Activated CD4-positive, alpha-beta T cell treated with anti-CD3 and anti-CD28 coated beads, Interleukin-2, amount 10 ng/mL, durations not matched to agents 24 days and 14 days (primary cell): ENCODE data around the gene TFIP11. TPM values are rescaled to one million over a fixed set of nuclear protein-coding genes. Genes with fewer than 3 reads are reported as not detected.

ENCODE experiments used
- DNase-seq: peaks from one replicate; pipeline ENCODE4 v3.0.0; 2022
- H3K27ac Mint-ChIP-seq: one replicate; pipeline ENCODE4 v1.8.0; 2022; ENCODE audit warnings: mild to moderate bottlenecking, mixed read lengths
- H3K27me3 Mint-ChIP-seq: one replicate; pipeline ENCODE4 v1.8.0; 2022; ENCODE audit warnings: mixed read lengths
- H3K36me3 Mint-ChIP-seq: one replicate; pipeline ENCODE4 v1.8.0; 2022; ENCODE audit warnings: low read depth, mild to moderate bottlenecking, mixed read lengths
- H3K4me1 Mint-ChIP-seq: one replicate; pipeline ENCODE4 v1.8.0; 2021; ENCODE audit warnings: mixed read lengths
- H3K4me3 Mint-ChIP-seq: one replicate; pipeline ENCODE4 v1.8.0; 2022; ENCODE audit warnings: mild to moderate bottlenecking, moderate library complexity, mixed read lengths
- H3K9me3 Mint-ChIP-seq: one replicate; pipeline ENCODE4 v1.8.0; 2021; ENCODE audit warnings: mixed read lengths
- intact Hi-C: fragments of 100-400 bp; cut with micrococcal nuclease; formaldehyde crosslinking; loops from one replicate; pipeline ENCODE4 v1.15.1; 2023
- total RNA-seq: library from RNA; stranded (reverse); gene quantifications from 2 replicates; pipeline ENCODE4 v1.2.3, GENCODE V29; 2022

TFIP11 gene
- total RNA-seq, 1 donor from 2014 or later: 56.3 TPM

GRCh38 chr22:26484360-26484706, 27.9 kb downstream of the TFIP11 start:
- no peak for DNase-seq
- Mint-ChIP-seq H3K36me3 (peaks cover 30% of the 10 kb centered on the region), H3K4me1 (peaks cover 53% of the 10 kb centered on the region), H3K4me3 (peak overlapping the region; percentile 78), H3K27ac (peak overlapping the region; percentile 89), H3K27me3 (no peaks in the 10 kb centered on the region), H3K9me3 (no peaks in the 10 kb centered on the region)
- intact Hi-C loops: loop anchor here (5.0 kb wide), 1 partner anchor 1433 kb away; the partner anchor contains the start of gene PITPNB

DNA sequence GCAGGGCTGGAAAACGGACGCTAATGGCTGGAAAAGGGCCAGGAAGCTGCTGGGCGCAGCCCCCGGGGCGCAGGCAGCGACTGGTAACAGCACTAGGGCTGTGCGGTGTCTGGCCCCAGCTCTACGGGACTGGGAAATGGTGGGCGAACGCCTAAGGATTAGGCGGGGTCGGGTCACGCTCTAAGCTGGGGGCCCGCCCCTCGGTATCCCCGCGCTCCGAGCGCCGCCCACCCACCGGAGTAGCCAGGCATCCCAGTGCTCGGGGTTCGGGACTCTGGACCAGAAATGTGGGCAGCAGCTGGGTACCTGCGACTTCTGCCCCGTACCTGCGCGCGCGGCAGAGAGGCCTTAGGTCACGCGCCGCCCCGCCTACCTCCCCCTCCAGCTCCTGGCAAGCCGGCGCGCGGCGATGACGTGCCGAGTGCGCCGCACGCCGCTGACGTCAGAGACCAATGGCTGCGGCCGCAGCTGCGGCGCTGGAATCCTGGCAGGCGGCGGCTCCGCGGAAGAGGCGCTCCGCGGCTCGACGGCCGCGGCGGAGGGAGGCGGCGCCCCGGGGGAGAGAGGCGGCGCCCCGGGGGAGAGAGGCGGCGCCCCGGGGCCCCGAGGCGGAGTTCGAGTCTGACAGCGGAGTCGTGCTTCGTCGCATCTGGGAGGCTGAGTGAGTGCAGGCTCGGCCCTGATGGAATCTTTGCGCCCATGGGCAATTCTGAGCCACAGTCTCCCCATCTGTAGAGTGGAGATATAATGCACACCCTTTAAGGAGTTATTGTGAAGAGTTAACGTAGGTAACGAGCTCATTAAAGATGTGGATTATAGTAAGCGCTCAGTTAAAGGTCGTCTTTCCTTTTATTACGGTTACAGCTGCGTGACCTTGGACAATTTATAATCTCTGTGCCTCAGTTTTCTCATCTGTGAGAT, 28.6 kb downstream of the TFIP11 start, which contains the start of the genes HPS4 and SRRD:
Gene HPS4 (minus strand): TSS at position 345 of the 921 bp plus-strand sequence. CDS start 2,021 bp downstream, outside the sequence.
Gene SRRD (plus strand): TSS at position 439 of the 921 bp plus-strand sequence. CDS start 14 bp downstream, at position 453.
- intact Hi-C loops: loop anchor here (1.0 to 5.0 kb wide), 6 partner anchors 29 to 1434 kb away; partner anchors contain the start of genes PITPNB, TFIP11 and TPST2
- Mint-ChIP-seq H3K27me3 (no peaks in the 10 kb centered on the region), H3K9me3 (no peaks in the 10 kb centered on the region), H3K4me3 (peak within 1 kb of the TSS; percentile 78), H3K27ac (peak within 1 kb of the TSS; percentile 89), H3K4me1 (peaks cover 56% of the 10 kb centered on the region), H3K36me3 (peaks cover 29% of the 10 kb centered on the region)
- peak; percentile 98 for DNase-seq

DNA sequence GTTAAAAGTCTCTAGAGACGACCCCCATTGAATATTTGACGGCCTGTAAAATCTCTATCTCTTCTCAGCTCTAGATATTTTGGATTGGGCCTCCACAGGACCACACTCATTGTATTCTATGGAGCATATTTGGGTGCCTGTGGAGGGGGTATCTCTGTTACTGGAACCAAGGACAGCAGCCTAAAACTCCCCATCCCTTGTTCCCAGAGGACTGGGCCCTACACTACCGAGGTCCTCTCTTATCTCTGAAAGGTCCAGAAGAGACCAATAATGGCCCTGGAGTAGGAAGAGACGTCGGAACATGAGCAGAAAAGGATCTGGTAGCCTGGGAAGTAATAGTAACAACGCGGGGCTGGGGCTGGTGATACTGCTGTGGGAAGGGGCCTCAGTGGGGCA, 29.2 kb downstream of the TFIP11 start:
- DNase-seq: no peak
- Mint-ChIP-seq H3K27ac (peak overlapping the region; percentile 89), H3K4me1 (peaks cover 58% of the 10 kb centered on the region), H3K4me3 (peak overlapping the region; percentile 78), H3K9me3 (no peaks in the 10 kb centered on the region), H3K36me3 (peaks cover 28% of the 10 kb centered on the region), H3K27me3 (no peaks in the 10 kb centered on the region)
- intact Hi-C loops: loop anchor here (1.0 to 5.0 kb wide), 6 partner anchors 29 to 1434 kb away; partner anchors contain the start of genes PITPNB, TFIP11 and TPST2

DNA sequence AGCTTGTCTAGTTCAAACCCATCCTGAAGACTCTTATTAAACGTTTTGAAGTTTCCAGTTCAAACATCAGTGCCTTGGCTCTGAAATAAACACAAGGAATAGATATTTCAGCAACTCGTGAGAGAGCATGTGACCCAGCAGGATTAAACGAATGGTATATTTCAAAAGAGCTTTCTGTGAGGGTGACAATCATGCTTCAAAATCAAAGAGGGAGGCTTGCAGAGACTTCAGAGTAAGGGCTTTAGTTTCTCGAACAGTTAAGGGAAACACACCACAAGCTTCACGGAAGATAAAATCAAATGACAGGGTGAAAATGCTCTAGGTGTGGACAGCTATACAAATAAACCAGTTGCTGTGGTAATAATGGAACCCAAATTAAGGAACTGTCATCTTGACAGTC, 30.1 kb downstream of the TFIP11 start:
- intact Hi-C loops: loop anchor here (2.0 to 5.0 kb wide), 3 partner anchors 83 to 1435 kb away; partner anchors contain the start of gene PITPNB

DNA sequence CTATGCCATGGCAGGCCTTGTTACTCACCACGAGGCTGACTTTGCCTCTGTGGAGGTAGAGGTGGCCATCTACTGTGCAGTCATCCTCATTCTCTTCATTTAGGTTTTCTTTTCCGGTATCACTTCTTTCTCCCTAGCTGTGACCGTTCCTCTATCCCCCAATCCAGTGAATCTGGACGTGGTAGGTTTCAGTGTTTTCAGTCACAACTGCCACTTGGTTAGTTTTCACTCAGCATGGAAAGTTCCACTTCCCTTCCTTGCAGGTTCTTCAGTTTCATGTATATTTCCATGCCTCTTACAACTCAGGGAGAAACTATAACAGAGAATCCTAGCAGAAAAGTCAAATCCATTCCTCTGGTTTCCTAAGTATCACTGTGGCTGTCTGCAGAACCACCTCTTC, 30.6 kb downstream of the TFIP11 start:
- peaks cover 39% of the 10 kb centered on the region for H3K36me3 Mint-ChIP-seq
- intact Hi-C loops: loop anchor here (2.0 to 5.0 kb wide), 3 partner anchors 83 to 1436 kb away; partner anchors contain the start of gene PITPNB
- H3K4me3 Mint-ChIP-seq: peak overlapping the region; percentile 78
- no peaks in the 10 kb centered on the region for H3K9me3 Mint-ChIP-seq
- H3K4me1 Mint-ChIP-seq: peaks cover 71% of the 10 kb centered on the region
- peak overlapping the region; percentile 89 for H3K27ac Mint-ChIP-seq
- no peaks in the 10 kb centered on the region for H3K27me3 Mint-ChIP-seq
- DNase-seq: no peak

More for the DNA sequence above, 30.1 kb downstream of the TFIP11 start:
- peak overlapping the region; percentile 78 for H3K4me3 Mint-ChIP-seq
- peaks cover 36% of the 10 kb centered on the region for H3K36me3 Mint-ChIP-seq
- DNase-seq: no peak
- peaks cover 67% of the 10 kb centered on the region for H3K4me1 Mint-ChIP-seq
- no peaks in the 10 kb centered on the region for H3K9me3 Mint-ChIP-seq
- no peaks in the 10 kb centered on the region for H3K27me3 Mint-ChIP-seq
- peak overlapping the region; percentile 89 for H3K27ac Mint-ChIP-seq

- Mint-ChIP-seq H3K9me3 (no peaks in the 10 kb centered on the region), H3K4me1 (peaks cover 74% of the 10 kb centered on the region), H3K27ac (peak overlapping the region; percentile 89), H3K36me3 (peaks cover 41% of the 10 kb centered on the region), H3K27me3 (no peaks in the 10 kb centered on the region), H3K4me3 (peak overlapping the region; percentile 78)
- intact Hi-C loops: loop anchor here (5.0 kb wide), 1 partner anchor 1436 kb away; the partner anchor contains the start of gene PITPNB
- no peak for DNase-seq
These were observed 31.1 kb downstream of the TFIP11 start for GRCh38 chr22:26481112-26481693.

- intact Hi-C loops: loop anchor here (5.0 kb wide), 1 partner anchor 1437 kb away; the partner anchor contains the start of gene PITPNB
- Mint-ChIP-seq H3K27ac (peak overlapping the region; percentile 89), H3K27me3 (no peaks in the 10 kb centered on the region), H3K4me3 (peak overlapping the region; percentile 78), H3K9me3 (no peaks in the 10 kb centered on the region), H3K4me1 (peaks cover 71% of the 10 kb centered on the region), H3K36me3 (peaks cover 41% of the 10 kb centered on the region)
- DNase-seq: no peak
These were observed 31.7 kb downstream of the TFIP11 start for GRCh38 chr22:26480611-26480932.

DNA sequence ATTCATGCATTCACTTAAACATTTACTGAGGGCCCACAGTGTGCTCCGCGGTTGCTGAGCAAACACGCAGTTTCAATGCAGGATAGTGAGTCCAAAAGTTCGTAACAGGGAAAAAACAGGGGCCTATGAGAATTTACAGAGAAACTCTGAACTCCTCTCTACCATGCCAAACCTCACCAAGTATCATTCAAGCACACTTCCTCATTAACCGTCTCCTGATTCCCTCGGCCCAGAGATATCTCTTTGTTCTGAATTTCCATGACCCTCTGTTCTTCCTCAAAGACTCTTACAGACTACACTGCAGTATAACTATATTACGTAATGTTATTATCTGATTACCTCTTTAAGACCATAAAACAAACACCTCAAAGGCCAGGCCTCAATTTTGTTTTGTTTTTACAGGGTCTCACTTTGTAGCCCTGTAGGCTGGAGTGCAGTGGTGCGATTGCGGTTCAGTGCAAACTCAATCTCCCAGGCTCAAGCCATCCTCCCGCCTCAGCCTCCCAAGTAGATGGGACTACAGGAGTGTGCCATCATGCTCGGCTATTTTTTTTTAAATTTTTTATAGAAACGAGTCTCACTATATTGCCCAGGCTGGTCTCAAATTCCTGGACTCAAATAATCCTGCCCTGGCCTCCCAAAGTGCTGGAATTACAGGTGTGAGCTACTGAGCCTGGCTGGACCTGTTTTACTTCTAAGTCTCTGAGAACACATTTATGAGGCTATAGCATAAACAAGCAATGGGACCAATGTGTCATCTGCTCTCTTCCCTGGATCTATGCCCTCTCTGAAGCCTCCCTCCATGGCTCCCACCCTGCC, 32.3 kb downstream of the TFIP11 start:
- H3K9me3 Mint-ChIP-seq: no peaks in the 10 kb centered on the region
- peaks cover 66% of the 10 kb centered on the region for H3K4me1 Mint-ChIP-seq
- peaks cover 42% of the 10 kb centered on the region for H3K36me3 Mint-ChIP-seq
- DNase-seq: no peak
- intact Hi-C loops: loop anchor here (5.0 kb wide), 1 partner anchor 1437 kb away; the partner anchor contains the start of gene PITPNB
- no peaks in the 10 kb centered on the region for H3K27me3 Mint-ChIP-seq
- H3K27ac Mint-ChIP-seq: peak overlapping the region; percentile 89
- peak overlapping the region; percentile 78 for H3K4me3 Mint-ChIP-seq

DNA sequence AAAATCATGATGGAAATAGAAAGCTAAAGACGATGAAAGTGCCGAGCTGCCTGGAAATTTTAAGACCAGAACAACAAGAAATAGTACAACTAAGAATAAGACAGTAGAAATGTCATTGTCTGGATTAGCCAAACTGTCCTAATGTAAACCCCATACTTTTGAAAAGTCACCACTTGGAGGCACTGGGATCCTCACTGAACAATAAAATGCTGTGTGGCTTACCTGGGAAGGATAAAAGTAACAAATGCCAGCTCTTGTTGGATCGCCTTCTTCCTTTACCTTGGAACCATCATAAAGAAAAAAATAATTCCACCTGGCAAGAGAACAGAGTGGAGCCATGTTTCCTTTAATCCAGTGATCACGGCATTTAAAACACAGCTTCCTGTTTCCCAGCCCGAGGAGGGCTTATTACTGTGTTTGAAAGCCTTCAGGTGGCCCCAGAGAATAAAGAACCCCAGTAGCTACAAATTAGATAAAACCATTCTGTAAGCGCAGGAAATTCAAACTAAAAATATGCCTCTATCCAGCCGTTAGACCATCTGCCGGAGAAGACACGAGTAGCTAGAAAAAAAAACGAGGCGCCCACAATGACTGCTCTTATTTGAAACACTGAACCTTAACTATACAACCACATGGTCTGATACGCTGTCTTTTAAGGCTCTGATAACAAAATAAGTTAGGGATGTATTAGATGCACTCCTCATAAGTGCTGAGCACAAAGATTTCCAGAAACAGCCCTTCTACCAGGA, 33.1 kb downstream of the TFIP11 start:
- peaks cover 48% of the 10 kb centered on the region for H3K36me3 Mint-ChIP-seq
- peak; percentile 63 for DNase-seq
- peaks cover 66% of the 10 kb centered on the region for H3K4me1 Mint-ChIP-seq
- H3K27me3 Mint-ChIP-seq: no peaks in the 10 kb centered on the region
- peak overlapping the region; percentile 89 for H3K27ac Mint-ChIP-seq
- H3K9me3 Mint-ChIP-seq: no peaks in the 10 kb centered on the region
- intact Hi-C loops: no loop called here
- peak overlapping the region; percentile 78 for H3K4me3 Mint-ChIP-seq

DNA sequence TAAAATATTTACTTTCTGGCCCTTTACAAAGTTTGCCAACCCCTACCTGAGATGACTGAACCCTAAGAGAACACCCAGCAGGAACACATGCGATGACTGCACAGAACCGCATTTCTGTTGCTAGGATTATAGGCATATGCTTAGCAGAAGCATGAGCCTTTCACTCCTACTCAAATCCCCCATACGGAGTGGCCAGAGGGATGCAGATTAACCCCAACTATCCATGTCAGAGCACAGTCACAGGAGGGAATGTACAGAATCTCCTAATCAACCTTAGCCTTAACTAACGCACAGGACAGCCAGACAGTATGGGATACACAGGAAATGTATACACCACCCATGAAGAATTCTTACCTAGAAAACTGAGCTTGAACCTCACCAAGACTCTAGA, 34.9 kb downstream of the TFIP11 start:
- H3K36me3 Mint-ChIP-seq: peaks cover 63% of the 10 kb centered on the region

GRCh38 chr22:26476705-26477340, 35.5 kb downstream of the TFIP11 start:
- Mint-ChIP-seq H3K36me3 (peaks cover 68% of the 10 kb centered on the region), H3K4me1 (peaks cover 51% of the 10 kb centered on the region), H3K27ac (peak overlapping the region; percentile 56), H3K9me3 (no peaks in the 10 kb centered on the region), H3K4me3 (no peak overlapping the region), H3K27me3 (no peaks in the 10 kb centered on the region)
- intact Hi-C loops: no loop called here
- no peak for DNase-seq

More for the DNA sequence above, 34.9 kb downstream of the TFIP11 start:
- DNase-seq: no peak
- peak overlapping the region; percentile 82 for H3K27ac Mint-ChIP-seq
- H3K4me1 Mint-ChIP-seq: peaks cover 56% of the 10 kb centered on the region
- no peaks in the 10 kb centered on the region for H3K9me3 Mint-ChIP-seq
- peak overlapping the region; percentile 57 for H3K4me3 Mint-ChIP-seq
- no peaks in the 10 kb centered on the region for H3K27me3 Mint-ChIP-seq
- intact Hi-C loops: no loop called here

- Mint-ChIP-seq H3K36me3 (peaks cover 66% of the 10 kb centered on the region), H3K27me3 (no peaks in the 10 kb centered on the region), H3K4me1 (peaks cover 33% of the 10 kb centered on the region), H3K27ac (peak overlapping the region; percentile 46), H3K4me3 (no peak overlapping the region), H3K9me3 (no peaks in the 10 kb centered on the region)
- intact Hi-C loops: no loop called here
- DNase-seq: no peak
These were observed 37.6 kb downstream of the TFIP11 start for GRCh38 chr22:26474682-26475081.
